HEK293 (cell line): Measurements from ENCODE around the gene SYNGR1.

Source experiments
- CTCF ChIA-PET: fragments of 350-600 bp; formaldehyde crosslinking; extraction: SDS; loops from one replicate; lab custom pipeline; 2021; ENCODE audit warnings: antibody characterized with exemption; lab: Yijun Ruan, JAX
- POLR2A ChIA-PET: fragments of 300-600 bp; formaldehyde crosslinking; extraction: SDS; loops from one replicate; lab custom pipeline; 2020; ENCODE audit warnings: antibody characterized with exemption, inconsistent platforms; lab: Yijun Ruan, JAX
- H3K27ac ChIP-seq: fragments of 200-500 bp; sonication (Bioruptor generic); 2 replicates; pipeline ENCODE4 v1.5.1; 2014; ENCODE audit warnings: low read depth, low read length, control low read depth, inconsistent platforms; ENCODE audit errors: extremely low read depth
- H3K36me3 ChIP-seq, 2 experiments: fragments of 200-500 bp in 1 of 2; sonication (Bioruptor generic) in 1 of 2; 1 replicate in 1 of 2; 2 replicates in 1 of 2; pipeline ENCODE4 v1.5.1; 2014 to 2017; ENCODE audit warnings: inconsistent platforms in 2 of 2, low read length in 2 of 2; ENCODE audit not compliant: control insufficient read depth in 2 of 2, insufficient read depth in 1 of 2
- H3K4me1 ChIP-seq: fragments of 200-500 bp; sonication (Bioruptor generic); 2 replicates; pipeline ENCODE4 v1.5.1; 2014; ENCODE audit warnings: mild to moderate bottlenecking, low read length, inconsistent platforms; ENCODE audit not compliant: control insufficient read depth, insufficient read depth
- H3K4me3 ChIP-seq: 2 replicates; pipeline ENCODE4 v1.5.1; 2011; ENCODE audit warnings: low read depth, mild to moderate bottlenecking, control low read depth, low read length, moderate library complexity
- H3K9me3 ChIP-seq: fragments of 200-500 bp; sonication (Bioruptor generic); 2 replicates; pipeline ENCODE4 v1.5.1; 2014; ENCODE audit warnings: low read depth, low read length, inconsistent platforms; ENCODE audit not compliant: control insufficient read depth, insufficient read depth
- CTCF ChIP-seq: fragments of 450-650 bp; formaldehyde crosslinking; IDR thresholded peaks from 2 replicates; pipeline ENCODE4 v1.5.1; 2016; ENCODE audit warnings: missing biosample characterization, missing genetic modification characterization
- FEZF1 ChIP-seq: fragments of 450-650 bp; formaldehyde crosslinking; IDR thresholded peaks from 2 replicates; pipeline ENCODE4 v1.5.1; 2016; ENCODE audit warnings: missing biosample characterization, missing genetic modification characterization
- PRDM10 ChIP-seq: fragments of 450-650 bp; formaldehyde crosslinking; IDR thresholded peaks from 2 replicates; pipeline ENCODE4 v1.5.1; 2016; ENCODE audit warnings: missing biosample characterization, missing genetic modification characterization
- SCRT1 ChIP-seq: fragments of 450-650 bp; formaldehyde crosslinking; IDR thresholded peaks from 2 replicates; pipeline ENCODE4 v1.5.1; 2016; ENCODE audit warnings: missing biosample characterization, missing genetic modification characterization, borderline replicate concordance
- SCRT2 ChIP-seq: fragments of 450-650 bp; formaldehyde crosslinking; IDR thresholded peaks from 2 replicates; pipeline ENCODE4 v1.5.1; 2016; ENCODE audit warnings: missing biosample characterization, missing genetic modification characterization
- TRIM28 ChIP-seq: IDR thresholded peaks from 2 replicates; pipeline ENCODE4 v1.6.1; 2011; ENCODE audit warnings: low read length, control low read depth, borderline replicate concordance
- ZBTB17 ChIP-seq: fragments of 450-650 bp; formaldehyde crosslinking; IDR thresholded peaks from 2 replicates; pipeline ENCODE4 v1.5.1; 2016; ENCODE audit warnings: missing biosample characterization, missing genetic modification characterization
- ZBTB44 ChIP-seq: fragments of 450-650 bp; IDR thresholded peaks from 2 replicates; pipeline ENCODE4 v1.5.1; 2018; ENCODE audit warnings: missing biosample characterization, mild to moderate bottlenecking, missing genetic modification characterization
- ZNF223 ChIP-seq: fragments of 450-650 bp; formaldehyde crosslinking; IDR thresholded peaks from 2 replicates; pipeline ENCODE4 v1.5.1; 2016; ENCODE audit warnings: missing biosample characterization, missing genetic modification characterization
- ZNF274 ChIP-seq, 2 experiments: fragments of 200-500 bp in 1 of 2; fragments of 450-650 bp in 1 of 2; sonication (Bioruptor generic) in 1 of 2; formaldehyde crosslinking in 1 of 2; IDR thresholded peaks; 2 replicates each; pipeline versions ENCODE4 v1.5.1 to v1.6.1; 2014 to 2016; ENCODE audit warnings: borderline replicate concordance in 1 of 2, inconsistent platforms in 1 of 2, low read length in 1 of 2, missing biosample characterization in 1 of 2, missing genetic modification characterization in 1 of 2
- ZNF292 ChIP-seq: fragments of 450-650 bp; formaldehyde crosslinking; IDR thresholded peaks from 2 replicates; pipeline ENCODE4 v1.5.1; 2016; ENCODE audit warnings: low read depth, missing biosample characterization, missing genetic modification characterization, borderline replicate concordance
- ZNF324 ChIP-seq: fragments of 450-650 bp; formaldehyde crosslinking; IDR thresholded peaks from 2 replicates; pipeline ENCODE4 v1.5.1; 2016; ENCODE audit warnings: missing biosample characterization, missing genetic modification characterization
- ZNF335 ChIP-seq: fragments of 450-650 bp; formaldehyde crosslinking; conservative IDR thresholded peaks from 2 replicates; pipeline ENCODE4 v1.5.1; 2016; ENCODE audit warnings: missing biosample characterization, missing genetic modification characterization
- ZNF423 ChIP-seq: fragments of 450-650 bp; formaldehyde crosslinking; IDR thresholded peaks from 2 replicates; pipeline ENCODE4 v1.5.1; 2016; ENCODE audit warnings: missing biosample characterization, missing genetic modification characterization
- ZNF530 ChIP-seq: fragments of 450-650 bp; formaldehyde crosslinking; IDR thresholded peaks from 2 replicates; pipeline ENCODE4 v1.5.1; 2016; ENCODE audit warnings: low read depth, missing biosample characterization, missing genetic modification characterization
- ZNF555 ChIP-seq: fragments of 450-650 bp; formaldehyde crosslinking; conservative IDR thresholded peaks from 2 replicates; pipeline ENCODE4 v1.5.1; 2017; ENCODE audit warnings: missing biosample characterization, mild to moderate bottlenecking, missing genetic modification characterization, inconsistent platforms
- ZNF785 ChIP-seq: fragments of 450-650 bp; formaldehyde crosslinking; IDR thresholded peaks from 2 replicates; pipeline ENCODE4 v1.5.1; 2016; ENCODE audit warnings: missing biosample characterization, missing genetic modification characterization

The SYNGR1 gene

DNA sequence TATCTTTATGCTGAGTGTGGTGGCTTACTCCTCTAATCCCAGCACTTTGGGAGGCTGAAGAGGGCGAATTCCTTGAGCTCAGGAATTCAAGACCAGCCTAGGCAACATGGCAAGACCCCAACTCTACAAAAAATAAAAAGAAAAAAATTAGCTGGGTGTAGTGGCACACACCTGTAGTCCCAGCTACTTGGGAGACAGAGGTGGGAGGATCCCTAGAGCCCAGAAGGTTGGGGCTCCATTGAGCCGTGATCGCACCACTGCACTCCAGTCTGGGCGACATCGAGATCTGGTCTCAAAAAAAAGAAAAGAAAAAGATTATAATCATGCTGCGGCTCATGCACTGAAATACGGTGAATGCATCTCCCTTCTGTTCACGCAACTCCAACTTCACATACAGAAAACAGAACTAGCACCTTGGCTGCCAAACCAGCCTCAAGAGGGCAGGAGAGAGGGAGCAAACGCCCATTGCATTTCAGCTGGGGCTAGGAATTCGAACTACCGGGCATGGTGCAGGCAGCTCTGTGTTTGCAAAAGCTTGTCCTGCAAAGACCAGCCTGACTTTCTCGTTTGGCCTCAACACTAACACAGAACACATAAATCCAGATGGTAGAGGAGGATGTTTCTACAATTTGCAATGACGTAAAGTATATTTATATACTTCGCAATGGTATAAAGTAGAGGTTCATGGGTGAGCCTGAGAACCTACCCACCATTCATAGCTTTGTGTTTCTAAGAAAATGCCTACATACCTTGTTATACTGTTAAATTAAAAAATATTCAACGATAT is 6.3 kb upstream of the SYNGR1 start:
- ChIA-PET CTCF (interaction anchor here (0.7 to 5.2 kb wide), 46 partner anchors 8 to 1286 kb away, joined by 3 to 106 read pairs (median 4); partner anchors contain the start of gene TAB1), POLR2A (interaction anchor here (0.5 to 2.8 kb wide), 7 partner anchors 10 to 181 kb away, joined by 3 to 40 read pairs (median 5); partner anchors contain the start of genes ATF4 and RPL3)
- H3K27ac ChIP-seq, result no peak overlapping the region
- H3K9me3 ChIP-seq, result no peaks in the 10 kb centered on the region
- TF ChIP-seq ZBTB17 (tag by site-specific recombination), result 0 out of 2 replicates have a peak, but pooled peaks have one; percentile 12
- TF ChIP-seq ZNF274 (IDR thresholded peaks at IDR 0.05; ENCODE audit: low read length), result no peak
- TF ChIP-seq ZNF274 (tag by site-specific recombination; IDR thresholded peaks at IDR 0.05; ENCODE audit: borderline replicate concordance), result no peak
- no peak for TF ChIP-seq ZNF423 (tag by site-specific recombination)
- no peak for TF ChIP-seq ZNF785 (tag by site-specific recombination)
- TF ChIP-seq ZNF335 (tag by site-specific recombination), result peak; percentile 34
- TF ChIP-seq ZNF223 (tag by site-specific recombination), result peak; percentile 38; the same call in 1 of the 2 replicates
- peak; percentile 44; the same call in 1 of the 2 replicates for TF ChIP-seq ZBTB44 (tag by site-specific recombination)
- TF ChIP-seq SCRT2 (tag by site-specific recombination), result 0 out of 2 replicates have a peak, but pooled peaks have one; percentile 26
- no peak for TF ChIP-seq ZNF292 (tag by site-specific recombination)
- TF ChIP-seq PRDM10 (tag by site-specific recombination), result 0 out of 2 replicates have a peak, but pooled peaks have one; percentile 10
- TF ChIP-seq CTCF (tag by site-specific recombination), result peak; percentile 63
- TF ChIP-seq SCRT1 (tag by site-specific recombination), result 0 out of 2 replicates have a peak, but pooled peaks have one; percentile 12
- 0 out of 2 replicates have a peak, but pooled peaks have one; percentile 32 for TF ChIP-seq TRIM28
- no peaks in the 10 kb centered on the region for H3K4me1 ChIP-seq
- H3K4me3 ChIP-seq, result no peak overlapping the region
- H3K36me3 ChIP-seq, result no peaks in the 10 kb centered on the region

- CTCF ChIA-PET, result interaction anchor here (0.7 to 5.2 kb wide), 39 partner anchors 9 to 1286 kb away, joined by 3 to 106 read pairs (median 4); partner anchors contain the start of gene TAB1
- Histone ChIP-seq H3K4me3 (no peak overlapping the region), H3K4me1 (no peaks in the 10 kb centered on the region), H3K36me3 (no peaks in the 10 kb centered on the region), H3K27ac (no peak overlapping the region)
- TF ChIP-seq FEZF1, result no peak
- TF ChIP-seq ZNF530 (tag by site-specific recombination), result no peak
- no peak for TF ChIP-seq ZNF555 (tag by site-specific recombination)
- no peak for TF ChIP-seq ZNF324 (tag by site-specific recombination)
- TF ChIP-seq, all 188 proteins: peak for 0
- POLR2A ChIA-PET, result interaction anchor here (0.8 to 2.8 kb wide), 5 partner anchors 26 to 180 kb away, joined by 3 to 40 read pairs (median 5); partner anchors contain the start of genes ATF4 and RPL3
- H3K9me3 ChIP-seq, result no peaks in the 10 kb centered on the region
Observed at GRCh38 chr22:39344046-39344390, 5.8 kb upstream of the SYNGR1 start.
